Activated naive CD4-positive, alpha-beta T cell (primary cell): Measurements from ENCODE around the gene C1orf21.

Source experiments
- DNase-seq, 4 experiments: peaks; one replicate each; lab custom pipeline; 2025; lab: John Stamatoyannopoulos, UW

C1orf21 gene

GRCh38 chr1:184416481-184416880 is 29.7 kb downstream of the C1orf21 start:
- DNase-seq = no peak

- no peak for DNase-seq
Measured at GRCh38 chr1:184416946-184417345, 30.1 kb downstream of the C1orf21 start.

GRCh38 chr1:184417916-184418315 is 31.1 kb downstream of the C1orf21 start:
- no peak for DNase-seq

GRCh38 chr1:184418652-184419349 is 32.0 kb downstream of the C1orf21 start:
- no peak for DNase-seq

GRCh38 chr1:184419350-184420161 is 32.7 kb downstream of the C1orf21 start:
- no peak for DNase-seq

DNA sequence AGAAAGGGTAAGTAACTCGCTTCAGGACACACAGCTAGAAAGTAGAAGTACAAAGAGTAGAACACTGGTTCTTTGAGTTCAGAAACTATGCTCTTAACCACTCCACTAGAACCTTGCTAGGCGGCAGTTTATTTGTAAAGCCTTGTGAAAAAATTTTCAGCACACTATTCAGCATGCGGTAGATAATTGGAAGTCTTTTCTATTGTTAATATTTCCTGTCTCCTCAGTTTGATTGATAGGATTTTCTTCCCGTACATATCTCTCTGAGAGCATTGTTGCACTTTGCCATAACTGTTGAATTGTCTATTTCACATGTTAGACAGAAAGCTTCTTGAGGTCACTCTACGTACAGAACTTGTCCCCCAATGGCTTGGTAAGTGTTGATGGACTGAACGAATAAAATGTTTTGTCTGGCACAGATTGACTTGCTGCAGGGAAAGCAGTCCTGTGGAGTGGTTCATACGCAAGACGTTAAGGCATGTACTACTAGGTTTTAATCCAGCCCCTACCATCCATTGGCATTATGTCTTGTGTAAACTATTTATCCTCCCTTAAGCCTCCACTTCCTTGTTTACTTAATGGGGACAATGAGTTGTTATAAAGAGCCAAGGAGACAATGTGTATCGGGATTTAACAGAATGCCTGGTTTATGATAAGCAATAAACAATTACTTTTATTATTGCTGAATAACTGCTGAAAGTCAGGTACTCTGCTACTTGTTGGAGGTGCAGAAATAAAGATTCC is 35.8 kb downstream of the C1orf21 start:
- no peak for DNase-seq

DNA sequence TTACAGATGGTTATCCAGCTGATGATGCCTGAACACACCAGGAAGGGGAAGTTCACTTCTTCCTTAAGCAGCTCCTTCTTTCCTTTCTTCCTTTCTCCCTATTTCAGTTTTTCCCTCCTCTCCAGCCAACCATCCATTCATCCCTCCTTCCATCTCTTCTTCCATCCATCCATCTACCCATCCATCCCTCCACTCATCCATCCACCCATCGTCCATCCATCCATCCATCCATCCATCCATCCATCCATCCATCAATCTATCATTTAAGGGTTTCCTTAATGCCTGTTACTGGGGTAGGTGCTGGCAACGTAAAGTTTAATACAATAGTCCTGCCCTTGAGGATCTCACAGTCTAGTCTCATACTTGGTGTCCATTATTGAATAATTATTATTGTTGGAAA is 36.8 kb downstream of the C1orf21 start:
- DNase-seq = no peak

DNA sequence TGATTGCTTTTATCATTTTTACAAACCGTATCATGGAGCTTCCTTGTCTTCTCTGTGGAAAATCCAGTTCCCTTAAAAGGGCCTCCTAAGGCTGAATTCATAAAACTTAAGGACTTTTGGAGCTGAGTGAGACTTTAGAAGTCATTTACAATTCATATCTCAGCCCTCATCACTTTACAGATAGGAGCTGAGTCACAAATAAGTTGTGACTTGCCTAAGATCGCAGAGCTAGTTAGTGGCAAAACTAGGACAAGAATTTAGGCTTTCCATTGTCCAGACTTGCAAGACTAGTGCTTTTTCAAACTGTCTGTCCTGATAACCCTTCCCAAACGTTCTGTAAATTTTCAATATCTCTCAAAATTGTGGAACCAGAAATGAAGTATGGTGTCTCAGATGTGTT is 37.3 kb downstream of the C1orf21 start:
- no peak for DNase-seq

- DNase-seq = no peak
Measured at GRCh38 chr1:184424945-184425344, 38.1 kb downstream of the C1orf21 start.

- no peak for DNase-seq
Measured at GRCh38 chr1:184425449-184426277, 38.8 kb downstream of the C1orf21 start.

GRCh38 chr1:184426278-184426674 is 39.4 kb downstream of the C1orf21 start:
- no peak for DNase-seq

DNA sequence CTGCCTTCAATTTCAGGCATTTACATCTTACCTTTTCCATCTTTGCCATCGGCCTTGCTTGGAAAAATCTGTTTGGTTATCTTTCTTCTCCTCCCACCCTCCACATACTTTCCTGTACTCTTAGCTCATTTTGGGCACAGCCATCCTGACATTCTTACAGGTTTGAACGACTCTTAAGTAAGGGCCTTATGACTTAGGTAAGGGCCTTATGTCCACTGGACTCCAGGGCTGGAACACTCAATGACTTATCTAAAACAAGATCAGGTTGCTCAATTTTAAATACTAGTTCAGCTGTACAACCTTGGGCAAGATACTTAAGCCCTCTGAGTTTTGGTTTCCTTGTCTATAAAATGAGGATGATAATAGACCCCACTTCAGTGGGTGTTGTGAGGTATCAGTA is 40.9 kb downstream of the C1orf21 start:
- no peak for DNase-seq

DNA sequence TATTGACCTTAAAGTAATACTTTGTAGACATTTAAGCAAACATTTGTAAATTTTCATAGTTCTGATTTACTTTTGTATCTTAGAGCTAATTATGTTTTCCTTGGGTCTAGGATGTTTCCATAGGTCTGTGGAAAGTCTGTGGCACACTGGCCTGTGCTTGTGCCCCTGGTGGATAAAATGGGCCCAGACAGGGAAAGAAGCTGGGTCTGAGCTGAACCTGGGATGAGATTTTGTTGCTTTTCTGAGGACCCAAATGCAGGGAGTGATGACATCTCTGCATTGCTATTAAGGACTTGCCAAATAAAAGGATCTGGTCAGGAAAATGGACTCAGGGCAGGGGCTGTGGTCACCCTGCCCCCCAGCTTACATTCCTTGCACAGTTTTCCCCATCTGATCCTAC is 41.8 kb downstream of the C1orf21 start:
- DNase-seq = no peak

DNA sequence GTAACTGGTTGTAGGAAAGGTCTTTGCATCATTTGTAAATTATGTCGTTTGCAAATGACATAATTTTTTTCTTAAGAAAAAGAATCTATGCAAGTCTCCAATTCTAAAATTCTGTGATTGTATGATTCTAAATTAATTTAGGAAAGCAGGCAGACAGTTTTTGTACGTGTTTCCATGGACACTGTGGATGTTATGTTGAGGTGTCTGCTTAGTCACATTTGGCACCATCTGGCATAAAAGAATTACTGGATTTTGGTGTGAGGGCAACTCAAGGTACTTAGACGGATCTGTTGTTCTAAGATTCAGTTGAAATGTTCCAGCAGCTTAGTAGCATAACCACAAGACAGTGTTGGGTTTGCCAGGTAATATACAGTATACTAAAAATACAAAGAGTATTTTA is 42.5 kb downstream of the C1orf21 start:
- no peak for DNase-seq

DNA sequence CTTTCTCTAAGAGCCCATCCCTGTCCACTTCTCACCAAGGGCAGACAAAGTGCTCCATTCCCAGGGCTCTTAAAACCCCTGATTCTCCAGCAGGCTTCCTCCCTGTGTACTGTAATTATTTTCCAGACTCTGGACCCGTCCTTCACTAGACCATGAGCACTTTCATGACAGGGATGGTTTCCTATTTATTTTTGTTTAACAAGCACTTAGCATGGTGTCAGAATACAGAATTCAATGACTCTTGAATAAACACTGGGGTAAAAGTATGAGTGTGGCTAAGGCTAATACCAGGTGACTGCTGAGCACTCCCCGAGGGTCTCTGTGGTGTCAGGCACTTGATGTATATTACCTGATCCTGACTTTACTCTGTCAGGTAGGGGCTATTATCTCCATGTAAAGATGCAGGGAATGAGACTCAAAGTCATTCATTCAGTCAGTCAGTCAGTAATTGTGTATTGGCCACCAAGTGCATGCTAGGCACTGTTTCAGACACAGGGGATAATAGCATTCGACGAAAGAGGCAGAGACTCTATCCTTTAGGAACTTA is 47.2 kb downstream of the C1orf21 start:
- DNase-seq = no peak

- no peak for DNase-seq
Measured at GRCh38 chr1:184437291-184437690, 50.5 kb downstream of the C1orf21 start.

DNA sequence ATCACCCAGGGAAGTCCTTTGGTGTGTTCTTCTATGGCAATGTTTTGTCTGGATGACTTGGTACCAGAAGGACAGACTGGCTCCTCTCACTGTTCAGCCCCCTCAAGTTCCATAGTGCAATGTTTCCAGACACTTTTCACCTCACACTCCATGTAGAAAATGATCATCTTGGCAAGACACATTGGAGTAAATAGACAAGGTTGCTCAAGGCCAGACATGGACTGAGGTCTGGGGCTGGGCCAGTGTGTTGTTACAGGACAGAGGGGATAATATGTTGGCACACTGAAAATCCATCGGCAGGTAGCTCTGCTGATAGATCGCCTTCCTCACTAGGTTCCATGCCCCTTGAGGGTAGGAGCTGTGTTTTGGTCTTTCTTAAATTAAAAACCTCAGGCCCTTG is 51.5 kb downstream of the C1orf21 start:
- DNase-seq = no peak

DNA sequence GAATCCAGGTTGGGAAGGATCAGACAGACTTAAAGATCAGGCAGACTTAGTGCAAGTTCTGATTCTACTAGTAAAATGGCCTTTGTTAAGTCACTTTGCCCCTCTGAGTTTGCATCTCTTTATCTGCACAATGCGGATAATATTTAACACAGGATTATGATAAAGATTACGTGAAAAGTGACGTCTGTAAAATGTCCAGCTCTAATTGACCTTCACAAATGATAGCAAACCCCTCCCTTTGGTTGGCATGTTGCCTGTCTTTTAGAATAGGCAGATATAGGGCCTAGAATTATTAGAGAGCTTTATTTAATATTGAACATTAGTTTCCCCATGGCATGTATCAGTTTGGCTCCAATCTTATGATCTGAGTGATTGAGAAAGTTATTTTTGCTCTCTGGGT is 55.4 kb downstream of the C1orf21 start:
- DNase-seq = no peak

DNA sequence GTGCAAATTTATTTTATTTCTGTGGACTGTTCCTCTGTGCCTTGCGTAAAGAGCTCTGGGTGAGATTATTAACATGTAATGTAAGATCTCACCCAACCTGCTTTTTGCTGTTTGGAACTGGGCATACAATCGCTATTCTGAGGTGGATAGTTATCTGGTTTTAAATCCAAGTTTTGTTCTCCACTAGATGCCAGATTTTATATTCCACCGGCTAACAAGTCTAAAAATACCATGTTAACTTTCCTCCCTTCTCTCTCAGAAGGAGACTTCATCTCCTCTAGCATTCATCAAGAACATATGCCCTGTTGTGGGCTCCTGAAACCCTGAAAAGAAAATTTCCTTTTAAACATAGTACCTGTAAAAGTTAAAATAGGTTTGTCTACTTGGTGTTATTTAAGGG is 56.4 kb downstream of the C1orf21 start:
- no peak for DNase-seq

- no peak for DNase-seq
Measured at GRCh38 chr1:184443624-184444023, 56.8 kb downstream of the C1orf21 start.

GRCh38 chr1:184445997-184446396 is 59.2 kb downstream of the C1orf21 start:
- no peak for DNase-seq
